Calu3 (cell line): ENCODE measurements around the gene WFS1. TPM values are rescaled to one million over a fixed set of nuclear protein-coding genes. Genes with fewer than 3 reads are reported as not detected.

ENCODE experiments used
- BruUV-seq: library from RNA; stranded (reverse); fragments of 400-500 nt; replicated peaks from 2 replicates; lab custom pipeline; 2021; lab: Mats Ljungman, UMichigan
- CTCF ChIA-PET: fragments of 300-600 bp; sonication (Branson Sonifier 250); formaldehyde crosslinking; loops from one replicate; lab custom pipeline; 2022; ENCODE audit warnings: antibody characterized with exemption; lab: Charles Lee
- DNase-seq: peaks from one replicate; pipeline ENCODE4 v3.0.0; 2022
- H3K27ac Mint-ChIP-seq: one replicate; pipeline ENCODE4 v1.8.0; 2022; ENCODE audit warnings: mixed read lengths; ENCODE audit not compliant: unreplicated experiment
- H3K27me3 Mint-ChIP-seq: one replicate; pipeline ENCODE4 v1.8.0; 2022; ENCODE audit warnings: mixed read lengths; ENCODE audit not compliant: unreplicated experiment
- H3K36me3 Mint-ChIP-seq: one replicate; pipeline ENCODE4 v1.8.0; 2022; ENCODE audit warnings: mild to moderate bottlenecking, moderate library complexity, mixed read lengths; ENCODE audit not compliant: insufficient read depth, unreplicated experiment
- H3K4me1 Mint-ChIP-seq: one replicate; pipeline ENCODE4 v1.8.0; 2022; ENCODE audit warnings: mild to moderate bottlenecking, low read depth, mixed read lengths; ENCODE audit not compliant: unreplicated experiment
- H3K4me3 Mint-ChIP-seq: one replicate; pipeline ENCODE4 v1.8.0; 2022; ENCODE audit warnings: mild to moderate bottlenecking, low read depth, moderate library complexity, mixed read lengths; ENCODE audit not compliant: unreplicated experiment
- H3K9me3 Mint-ChIP-seq: one replicate; pipeline ENCODE4 v1.8.0; 2022; ENCODE audit warnings: low read depth, mixed read lengths; ENCODE audit not compliant: unreplicated experiment
- CTCF ChIP-seq: fragments of 200-600 bp; IDR thresholded peaks from one replicate; pipeline ENCODE4 v1.8.0; 2022; ENCODE audit warnings: antibody characterized with exemption; ENCODE audit not compliant: unreplicated experiment
- intact Hi-C: fragments of 100-400 bp; cut with micrococcal nuclease; formaldehyde crosslinking; loops from one replicate; pipeline ENCODE4 v1.10.0; 2022; ENCODE audit not compliant: unreplicated experiment
- total RNA-seq: library from RNA; stranded (reverse); gene quantifications from 2 replicates; pipeline ENCODE4 v1.2.3, GENCODE V29; 2022

WFS1 gene
- total RNA-seq, 1 experiment from 2014 or later: 23.4 TPM

DNA sequence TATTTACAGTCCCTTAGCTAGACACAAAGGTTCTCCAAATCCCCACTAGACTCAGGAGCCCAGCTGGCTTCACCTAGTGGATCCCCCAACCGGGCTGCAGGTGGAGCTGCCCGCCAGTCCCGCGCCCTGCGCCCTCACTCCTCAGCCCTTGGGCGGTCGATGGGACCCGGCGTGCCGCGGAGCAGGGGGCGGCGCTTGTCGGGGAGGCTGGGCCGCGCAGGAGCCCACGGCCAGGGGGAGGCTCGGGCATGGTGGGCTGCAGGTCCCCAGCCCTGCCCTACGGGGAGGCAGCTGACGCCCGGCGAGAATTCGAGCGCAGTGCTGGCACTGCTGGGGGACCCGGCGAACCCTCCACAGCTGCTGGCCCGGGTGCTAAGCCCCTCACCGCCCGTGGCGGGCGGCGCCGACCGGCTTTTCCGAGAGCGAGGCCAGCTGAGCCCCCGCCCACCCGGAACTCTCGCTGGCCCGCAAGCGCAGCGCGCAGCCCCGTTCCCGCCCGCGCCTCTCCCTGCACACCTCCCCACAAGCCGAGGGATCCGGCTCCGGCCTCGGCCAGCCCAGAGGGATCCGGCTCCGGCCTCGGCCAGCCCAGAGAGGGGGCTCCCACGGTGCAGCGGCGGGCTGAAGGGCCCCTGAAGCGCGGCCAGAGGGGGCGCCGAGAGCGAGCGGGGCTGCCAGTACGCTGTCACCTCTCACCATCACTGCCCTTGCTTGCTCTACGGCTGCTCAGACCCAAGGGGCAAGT is 39.4 kb downstream of the WFS1 start:
- Mint-ChIP-seq H3K4me1 (no peaks in the 10 kb centered on the region), H3K27me3 (peaks cover 19% of the 10 kb centered on the region), H3K36me3 (peaks cover 6% of the 10 kb centered on the region), H3K9me3 (no peaks in the 10 kb centered on the region), H3K27ac (no peak overlapping the region), H3K4me3 (peak overlapping the region; percentile 53)
- no TSS peak for BruUV-seq
- peak; percentile 40 for DNase-seq
- intact Hi-C loops: loop anchor here (5.0 kb wide), 1 partner anchor 37 kb away; no protein-coding TSS in a partner anchor
- no peak for TF ChIP-seq CTCF
- CTCF ChIA-PET: interaction anchor here (0.6 to 0.9 kb wide), 3 partner anchors 11 to 226 kb away, joined by 3 to 5 read pairs (median 3); partner anchors contain the start of gene WFS1

- peak overlapping the region; percentile 53 for H3K4me3 Mint-ChIP-seq
- H3K4me1 Mint-ChIP-seq: no peaks in the 10 kb centered on the region
- H3K36me3 Mint-ChIP-seq: peaks cover 6% of the 10 kb centered on the region
- CTCF ChIA-PET: no interaction called here
- no TSS peak for BruUV-seq
- TF ChIP-seq CTCF: no peak
- H3K27me3 Mint-ChIP-seq: peaks cover 19% of the 10 kb centered on the region
- intact Hi-C loops: loop anchor here (5.0 kb wide), 1 partner anchor 37 kb away; no protein-coding TSS in a partner anchor
- no peaks in the 10 kb centered on the region for H3K9me3 Mint-ChIP-seq
- no peak overlapping the region for H3K27ac Mint-ChIP-seq
- DNase-seq: no peak
Measured at GRCh38 chr4:6309777-6310176, 40.1 kb downstream of the WFS1 start.

DNA sequence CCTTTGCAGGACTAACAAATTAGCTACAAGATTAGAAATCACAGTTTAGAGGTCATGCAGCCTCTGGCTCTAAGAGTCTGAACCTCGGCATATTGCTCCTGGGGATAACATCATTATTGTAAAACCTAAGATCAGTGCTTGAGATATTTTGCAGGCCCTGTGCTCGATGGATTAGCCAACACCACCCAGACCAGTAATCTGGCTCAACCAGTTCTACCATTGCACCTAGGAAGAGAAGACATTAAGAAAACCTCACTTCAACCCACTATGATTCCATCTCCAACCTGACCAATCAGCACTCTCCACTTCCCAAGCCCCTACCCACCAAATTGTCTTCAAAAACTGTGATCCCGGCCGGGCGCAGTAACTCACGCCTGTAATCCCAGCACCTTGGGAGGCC is 43.6 kb downstream of the WFS1 start:
- no peak overlapping the region for H3K4me3 Mint-ChIP-seq
- no TSS peak for BruUV-seq
- peaks cover 23% of the 10 kb centered on the region for H3K27me3 Mint-ChIP-seq
- CTCF ChIA-PET: no interaction called here
- DNase-seq: no peak
- peaks cover 6% of the 10 kb centered on the region for H3K36me3 Mint-ChIP-seq
- intact Hi-C loops: no loop called here
- no peaks in the 10 kb centered on the region for H3K4me1 Mint-ChIP-seq
- H3K9me3 Mint-ChIP-seq: no peaks in the 10 kb centered on the region
- no peak for TF ChIP-seq CTCF
- H3K27ac Mint-ChIP-seq: no peak overlapping the region

DNA sequence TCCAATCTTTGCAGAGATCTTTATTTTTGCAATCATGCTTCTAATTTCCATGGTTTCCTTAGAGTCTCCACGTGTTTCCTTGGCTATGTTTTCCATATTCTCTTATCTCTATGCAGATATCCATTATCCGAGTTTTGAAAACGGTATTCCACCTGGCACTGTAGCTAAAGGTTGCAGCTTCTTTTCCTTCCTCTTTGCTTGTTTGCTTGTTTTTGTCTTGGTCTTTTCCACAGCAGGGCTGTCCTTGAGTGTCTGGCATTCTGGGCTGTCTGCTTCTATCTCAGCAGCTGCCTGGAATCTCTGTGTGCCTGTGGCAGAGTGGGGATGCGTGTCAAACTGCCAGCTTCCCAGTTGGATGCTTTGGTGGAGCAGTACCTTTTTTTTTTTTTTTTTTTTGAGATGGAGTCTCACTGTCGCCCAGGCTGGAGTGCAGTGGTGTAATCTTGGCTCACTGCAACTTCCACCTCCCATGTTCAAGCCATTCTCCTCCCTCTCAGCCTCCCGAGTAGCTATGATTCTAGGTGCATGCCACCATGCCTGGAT is 46.9 kb downstream of the WFS1 start:
- DNase-seq: no peak
- BruUV-seq: no TSS peak
- CTCF ChIA-PET: interaction anchor here (0.6 kb wide), 2 partner anchors 15 to 18 kb away, joined by 4 to 5 read pairs; no protein-coding TSS in a partner anchor
- no peak for TF ChIP-seq CTCF
- Mint-ChIP-seq H3K36me3 (no peaks in the 10 kb centered on the region), H3K4me3 (no peak overlapping the region), H3K9me3 (no peaks in the 10 kb centered on the region), H3K4me1 (no peaks in the 10 kb centered on the region), H3K27ac (no peak overlapping the region), H3K27me3 (peaks cover 16% of the 10 kb centered on the region)
- intact Hi-C loops: no loop called here
